Activated CD4-positive, CD25-positive, alpha-beta regulatory T cell (primary cell): ENCODE data around the gene PRRT1B.
A peak's percentile ranks its signal among the peaks of the same experiment; 100 is the strongest.
"Not testable (repeated sequence)": the region's sequence is repeated elsewhere in the genome, so short reads cannot be mapped to it uniquely, and the experiment has no call there.

Experiments used
- DNase-seq, 4 experiments: peaks; one replicate each; lab custom pipeline; 2025; lab: John Stamatoyannopoulos, UW

PRRT1B gene

DNA sequence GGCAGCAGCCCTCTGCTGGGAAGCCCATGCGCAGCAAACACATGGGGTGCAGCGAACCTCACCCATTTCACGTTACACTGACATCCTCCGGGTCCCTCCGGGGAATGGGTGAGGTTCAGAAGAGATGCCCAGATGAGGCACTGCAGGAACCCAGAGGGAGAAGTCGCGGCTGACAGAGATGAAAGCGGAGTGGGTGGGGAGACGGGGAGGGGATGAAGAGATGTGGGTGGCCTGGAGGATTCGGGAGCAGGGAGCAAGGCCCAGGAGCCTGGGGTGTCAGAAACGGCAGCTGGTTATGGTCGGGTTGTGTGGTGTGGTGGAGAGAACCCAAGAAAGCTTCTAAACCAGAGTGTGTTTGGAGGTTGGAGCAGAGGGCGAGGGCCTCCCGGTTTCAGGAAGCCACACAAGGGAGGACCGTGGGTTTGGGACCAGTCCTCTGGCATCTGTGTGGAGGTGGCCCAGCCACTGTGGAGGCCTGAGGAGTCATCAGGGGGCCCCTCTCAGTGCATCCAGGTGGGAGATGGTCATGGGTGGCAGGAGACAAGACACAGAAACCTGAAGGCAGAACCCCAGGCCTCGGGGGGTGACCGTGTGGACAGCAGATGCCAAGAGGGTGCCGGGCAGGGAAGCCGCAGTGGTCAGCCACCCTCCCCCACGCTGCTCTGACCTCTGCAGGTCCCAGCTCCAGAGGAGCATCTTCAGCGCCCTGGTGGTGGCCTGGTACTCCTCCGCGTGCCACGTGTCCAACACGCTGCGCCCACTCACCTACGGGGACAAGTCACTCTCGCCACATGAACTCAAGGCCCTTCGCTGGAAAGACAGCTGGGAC is 22.9 kb upstream of the PRRT1B start:
- DNase-seq: no peak

DNA sequence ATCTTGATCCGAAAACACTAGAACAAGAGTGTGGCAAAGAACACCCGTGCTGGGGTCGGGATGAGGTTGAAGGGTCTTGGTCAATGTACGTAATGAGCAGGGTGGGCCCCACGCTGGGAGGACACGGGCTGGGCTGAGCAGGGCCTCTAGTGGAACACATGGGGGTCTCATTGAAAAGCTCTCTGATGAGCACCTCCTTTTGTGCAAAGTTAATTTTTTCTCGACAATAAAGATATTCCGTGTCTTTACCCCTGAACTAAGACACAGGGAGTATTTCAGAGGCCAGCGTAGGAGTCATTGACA is 22.3 kb upstream of the PRRT1B start:
- no peak for DNase-seq

DNA sequence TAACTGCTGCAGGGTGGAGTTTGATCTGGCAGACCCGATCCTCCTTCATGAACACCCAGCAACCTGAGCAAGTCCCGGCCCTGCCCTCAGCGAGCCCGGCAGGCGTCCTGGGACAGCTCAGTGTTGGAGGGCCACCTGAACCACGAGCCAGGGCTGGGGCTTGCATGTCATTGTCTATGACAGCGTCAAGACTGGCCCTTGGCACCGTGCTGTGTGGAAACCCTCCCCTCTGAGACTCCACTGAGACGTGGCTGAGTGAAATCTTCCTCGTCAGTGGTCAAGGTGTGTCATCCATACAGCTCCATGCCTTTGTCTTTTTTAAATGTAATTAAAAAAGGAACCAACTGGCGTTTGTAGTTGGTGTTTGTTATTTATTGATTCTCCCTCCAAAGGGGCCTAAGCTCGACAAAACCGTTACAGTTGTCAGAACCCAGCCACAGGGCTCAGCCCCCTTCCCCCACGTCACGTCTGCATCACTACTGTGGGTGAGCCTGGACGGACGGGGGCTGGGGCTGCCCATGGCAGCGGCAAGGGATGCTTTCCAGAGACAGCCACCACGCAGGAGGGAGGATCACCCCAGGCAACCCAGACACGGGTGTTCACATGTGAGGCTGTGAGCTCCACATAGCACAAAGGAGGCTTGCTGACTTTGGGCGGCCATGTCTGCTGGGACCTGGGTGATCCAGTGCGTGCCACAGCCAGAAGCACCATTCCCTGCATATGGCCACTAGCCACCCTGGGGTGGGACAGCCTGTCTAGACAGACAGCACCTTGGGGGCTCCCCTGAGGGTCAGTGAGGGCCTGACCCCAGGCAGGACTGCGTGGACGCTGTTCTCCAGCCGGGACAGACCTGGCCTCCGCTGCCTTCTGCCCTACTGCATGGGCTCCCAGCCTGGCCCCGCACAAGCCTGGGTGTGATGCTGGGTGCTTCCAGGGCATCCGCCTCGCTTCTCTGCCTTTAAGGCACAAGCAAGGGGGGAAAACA is 21.6 kb upstream of the PRRT1B start:
- no peak for DNase-seq

DNA sequence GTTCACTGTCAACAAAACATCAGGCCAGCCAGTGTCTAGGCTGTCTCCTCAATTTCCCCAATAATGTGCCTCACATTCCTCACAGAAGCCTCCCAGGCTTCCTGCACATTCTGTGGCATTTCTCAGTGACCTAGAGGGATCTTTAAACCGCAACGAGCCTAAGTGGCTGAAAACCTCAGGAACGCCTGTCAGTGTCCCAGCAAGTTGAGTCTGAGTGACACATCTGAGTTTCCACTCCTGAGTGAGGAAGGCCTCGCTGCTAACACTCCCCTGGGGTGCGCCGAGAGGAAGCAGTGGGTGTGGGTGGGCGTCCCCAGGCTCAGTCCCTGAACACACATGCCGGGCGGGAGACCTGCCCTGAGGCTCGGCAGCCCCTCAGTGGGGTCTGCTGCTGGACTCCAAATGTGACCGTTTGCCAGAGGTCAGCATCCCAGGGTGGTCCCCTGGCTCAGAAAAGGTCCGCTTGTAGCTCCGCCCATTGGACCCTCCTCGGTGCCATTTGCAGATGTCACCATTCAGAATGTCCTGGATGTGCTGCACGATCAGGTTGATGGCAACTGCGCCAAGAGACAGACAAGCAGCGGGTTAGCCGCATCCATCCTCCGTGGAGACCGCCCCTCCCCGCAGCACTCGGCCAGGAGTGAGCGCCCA is 20.5 kb upstream of the PRRT1B start:
- DNase-seq: no peak

DNA sequence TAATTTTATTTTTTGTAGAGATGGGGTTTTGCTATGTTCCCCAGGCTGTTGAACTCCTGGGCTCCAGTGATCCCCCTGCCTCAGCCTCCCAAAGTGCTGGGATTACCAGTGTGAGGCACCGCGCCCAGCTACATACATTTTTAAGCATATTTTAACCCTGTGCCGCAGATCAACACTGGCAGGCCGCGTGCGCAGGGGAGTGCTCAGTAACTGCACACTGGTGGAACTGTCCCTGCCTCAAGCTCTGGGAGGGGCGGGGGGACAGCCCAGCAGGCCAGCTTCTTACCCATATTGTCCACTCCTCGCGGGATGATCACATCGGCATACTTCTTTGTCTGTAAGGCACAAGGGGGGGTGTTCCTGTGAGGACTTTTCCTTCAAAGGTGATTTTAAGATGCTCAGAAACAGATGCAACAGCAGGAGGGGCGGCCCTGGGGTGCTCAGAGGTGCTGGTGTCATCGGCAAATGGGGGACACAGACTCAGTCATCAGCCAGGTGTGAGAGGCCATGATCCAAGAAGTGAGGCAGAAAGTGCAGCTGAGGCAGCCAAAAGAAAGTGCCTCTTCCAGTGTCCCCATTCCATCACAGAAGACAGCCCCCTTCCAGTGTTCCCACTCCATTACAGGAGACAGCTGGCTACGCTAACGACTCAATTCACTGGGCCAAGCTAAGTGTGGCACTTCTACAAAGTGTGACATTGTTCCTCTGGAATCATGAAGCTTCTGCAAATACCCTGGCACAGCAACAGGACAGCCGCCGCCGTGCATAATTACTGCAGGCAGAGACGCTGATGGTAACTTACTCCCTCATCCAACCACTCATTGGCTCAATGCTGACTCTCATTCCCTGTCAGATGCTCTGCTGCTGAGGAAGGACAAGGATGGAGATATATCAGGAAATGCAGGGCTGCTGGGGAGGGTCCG is 19.4 kb upstream of the PRRT1B start:
- DNase-seq: no peak

DNA sequence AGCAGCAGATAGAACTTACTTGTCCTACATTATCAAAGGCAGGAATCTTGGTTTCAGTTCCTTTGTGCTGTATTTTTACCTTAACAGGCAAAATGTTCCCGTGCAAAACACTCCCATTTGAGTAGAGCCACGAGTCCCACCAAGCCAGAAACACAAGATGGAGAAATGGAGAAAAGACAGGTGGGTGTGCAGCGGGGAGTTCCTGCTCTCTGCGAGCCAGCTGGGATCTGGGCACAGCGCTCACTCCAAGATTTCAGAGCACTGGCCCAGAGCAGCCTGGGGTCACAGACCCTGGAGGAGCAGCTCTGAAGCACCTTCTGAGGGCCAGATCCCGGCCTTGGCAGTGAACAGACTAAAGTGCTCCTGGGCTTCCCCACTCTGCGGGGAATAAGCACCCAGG is 17.1 kb upstream of the PRRT1B start:
- DNase-seq: no peak

DNA sequence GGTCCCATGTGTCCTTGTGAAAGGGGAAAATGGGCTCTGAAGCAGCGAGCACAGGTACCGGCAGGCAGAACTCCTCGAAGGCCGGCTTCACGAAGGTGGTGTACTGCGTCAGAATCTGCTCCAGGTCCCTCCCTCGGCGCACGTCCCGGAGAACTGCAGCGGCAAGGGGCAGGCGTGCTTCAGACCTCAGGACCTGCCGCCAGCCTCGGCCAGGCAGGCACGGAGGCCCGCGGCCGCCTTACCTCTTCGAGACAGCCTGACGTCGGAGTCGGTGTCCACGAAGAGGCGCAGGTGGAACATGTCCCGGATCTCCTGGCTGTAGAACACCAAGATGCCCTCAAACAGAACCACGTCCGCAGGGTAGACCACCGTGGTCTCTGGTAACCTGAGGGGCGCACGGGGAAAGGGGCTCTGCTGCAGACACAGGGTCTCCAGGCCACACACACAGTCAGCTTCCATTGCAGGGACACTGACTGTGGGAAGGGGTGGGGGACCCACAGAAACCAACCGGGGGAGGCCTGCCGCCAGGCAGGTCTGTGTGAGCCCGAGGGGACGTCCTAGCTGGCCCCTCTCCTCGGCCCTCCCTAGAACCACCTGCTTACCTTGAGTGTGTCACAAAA is 16.3 kb upstream of the PRRT1B start:
- DNase-seq: no peak

DNA sequence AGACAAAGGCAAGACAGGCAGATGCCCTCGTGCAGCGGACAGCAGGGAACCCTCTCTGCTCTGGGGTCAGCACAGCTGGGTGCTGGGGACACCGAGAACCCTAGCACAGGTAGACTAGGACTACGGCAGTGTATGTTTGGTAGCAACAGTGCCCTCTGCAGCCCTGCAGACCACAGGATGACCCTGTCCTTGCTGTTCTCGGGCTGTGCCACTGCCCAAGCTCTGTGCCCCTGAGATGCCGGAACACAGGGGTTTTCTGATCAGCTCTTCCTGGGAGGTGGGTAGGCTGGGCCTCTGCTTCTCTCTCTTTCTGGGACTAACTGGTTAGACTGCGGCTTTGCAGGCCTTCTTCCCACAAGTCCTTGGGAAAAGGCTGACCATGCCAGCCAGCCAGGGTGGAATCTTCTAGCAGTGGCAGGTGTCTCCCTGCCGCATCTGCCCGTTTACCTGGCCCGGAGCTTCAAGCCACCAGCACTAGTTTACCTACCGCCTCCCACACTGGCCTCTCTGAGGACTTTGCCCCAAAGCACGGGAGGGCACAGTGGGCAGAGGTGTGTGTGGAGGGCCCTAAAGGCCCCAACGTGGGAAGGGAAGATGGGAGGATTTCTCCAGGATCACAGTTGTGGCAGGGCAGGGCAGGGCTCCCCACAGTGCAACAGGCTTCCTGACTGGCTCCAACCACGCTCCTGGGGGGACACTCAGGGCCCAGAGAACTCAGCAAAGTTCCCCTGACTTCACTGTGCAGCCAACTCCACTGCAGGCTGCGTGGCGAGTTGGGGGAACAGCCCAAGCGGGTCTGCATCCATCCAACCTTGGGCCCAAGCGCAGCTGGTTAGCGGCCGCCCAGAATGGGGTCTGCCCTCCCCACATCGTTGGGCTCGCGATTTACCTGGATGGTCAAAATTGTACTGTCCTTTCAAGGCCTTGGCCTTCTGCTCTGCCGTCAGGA is 15.5 kb upstream of the PRRT1B start:
- DNase-seq: no peak

DNA sequence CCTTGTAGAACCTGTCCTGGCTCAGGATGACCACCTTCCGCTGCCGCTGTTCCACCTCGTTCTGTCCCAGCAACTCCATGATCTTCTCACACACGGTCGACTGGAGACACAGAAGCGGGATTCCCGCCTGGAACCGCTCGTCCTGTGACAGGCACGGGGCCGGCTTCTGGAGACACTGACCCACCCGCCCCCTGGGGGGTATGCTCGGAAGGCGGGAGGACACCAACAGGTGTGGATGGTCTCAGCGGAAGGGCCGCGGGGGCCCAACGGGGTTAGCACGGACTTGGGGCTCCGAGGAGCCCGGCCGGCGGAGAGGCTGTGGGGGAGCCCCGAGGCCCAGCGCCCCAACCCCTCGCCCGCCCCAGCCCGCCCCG is 14.8 kb upstream of the PRRT1B start:
- no peak for DNase-seq

DNA sequence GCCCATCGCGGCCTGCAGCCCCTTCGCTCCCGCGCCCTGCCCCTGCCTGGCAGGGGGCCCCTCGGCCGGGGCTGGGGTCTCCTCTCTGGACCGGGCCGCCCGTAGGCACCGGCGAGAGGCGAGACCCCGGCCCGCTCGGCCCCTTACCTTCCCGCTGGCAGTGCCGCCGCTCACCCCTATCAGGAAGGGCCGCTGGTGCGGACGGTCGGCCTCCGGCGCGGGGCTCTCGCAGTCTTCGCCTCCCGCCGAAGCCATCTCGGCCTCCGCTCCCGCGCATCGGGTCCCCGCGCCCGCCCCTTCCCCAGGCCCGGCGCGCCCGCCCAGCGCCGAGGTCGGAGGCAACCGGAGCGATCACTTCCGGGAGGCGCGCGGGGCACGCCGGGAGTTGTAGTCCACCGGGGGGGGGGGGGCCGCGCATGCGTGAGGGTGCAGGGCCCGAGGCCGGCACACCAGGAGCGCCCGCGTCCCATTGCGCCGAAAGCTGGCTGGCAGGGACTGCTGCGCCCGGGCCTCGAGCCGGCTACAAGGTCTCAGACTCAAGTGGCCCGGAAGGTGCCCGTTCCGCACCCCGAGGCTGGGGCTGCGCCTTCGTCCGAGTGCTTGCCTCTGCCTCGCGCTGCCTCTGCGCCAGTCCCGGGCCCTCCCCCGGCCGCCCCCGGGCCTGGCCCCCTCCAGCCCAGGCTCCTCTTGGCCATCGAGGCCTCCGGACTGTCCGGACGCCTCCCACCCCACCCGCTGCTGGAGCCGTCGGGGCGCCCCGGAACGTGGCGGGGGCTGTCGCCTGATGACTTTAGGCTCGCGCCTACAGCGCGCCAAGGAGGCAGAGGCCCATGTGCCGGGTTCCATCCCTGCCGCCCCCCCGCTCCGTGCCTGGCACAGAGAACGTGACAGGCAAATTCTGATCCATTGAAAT is 14.1 kb upstream of the PRRT1B start, which contains the start of gene UCK1:
TSS of gene UCK1 (minus strand) at position 344 of the 913 bp plus-strand sequence. CDS start at position 255, 89 bp downstream.
- DNase-seq: peak; percentile 58 to 63 (median 60)

DNA sequence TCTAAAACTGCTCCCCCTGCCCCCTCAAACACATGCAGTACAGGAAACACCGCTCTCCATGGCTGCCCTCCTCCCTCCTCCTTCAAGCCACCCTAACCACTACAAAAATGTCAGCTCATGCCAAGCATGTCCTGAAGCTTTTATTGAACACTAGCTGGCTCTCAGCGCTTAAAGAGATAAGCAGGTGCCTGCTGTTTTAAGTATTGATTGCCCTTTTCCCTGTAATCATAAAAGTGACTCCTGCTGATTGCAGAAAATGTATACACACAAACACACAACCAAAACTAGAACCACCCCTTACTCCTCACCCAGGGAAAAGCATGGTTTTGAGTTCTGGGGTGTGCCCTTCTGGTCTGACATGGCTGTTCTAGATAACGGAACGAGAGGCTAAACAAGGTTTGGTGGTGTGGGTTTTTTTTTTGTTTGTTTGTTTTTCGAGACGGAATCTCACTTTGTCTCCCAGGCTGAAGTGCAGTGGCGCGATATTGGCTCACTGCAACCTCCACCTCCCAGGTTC is 10.5 kb upstream of the PRRT1B start:
- DNase-seq: no peak

DNA sequence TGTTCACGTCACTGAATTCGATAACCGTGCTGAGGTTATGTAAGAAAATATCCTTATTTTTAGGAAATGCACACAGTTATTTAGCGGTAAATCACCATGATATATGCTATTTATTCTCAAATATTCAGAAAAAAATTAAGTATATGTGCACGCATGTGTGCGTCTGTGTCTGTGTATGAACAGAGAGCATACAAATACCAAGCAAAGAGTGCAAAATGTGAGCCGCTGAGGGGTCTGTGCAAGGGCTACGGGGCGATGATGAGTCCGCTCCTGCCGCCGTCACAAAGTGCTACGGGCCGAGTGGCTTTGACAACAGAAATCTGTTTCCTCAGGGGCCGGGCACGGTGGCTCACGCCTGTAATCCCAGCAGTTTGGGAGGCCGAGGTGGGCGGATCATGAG is 7.4 kb upstream of the PRRT1B start:
- no peak for DNase-seq

DNA sequence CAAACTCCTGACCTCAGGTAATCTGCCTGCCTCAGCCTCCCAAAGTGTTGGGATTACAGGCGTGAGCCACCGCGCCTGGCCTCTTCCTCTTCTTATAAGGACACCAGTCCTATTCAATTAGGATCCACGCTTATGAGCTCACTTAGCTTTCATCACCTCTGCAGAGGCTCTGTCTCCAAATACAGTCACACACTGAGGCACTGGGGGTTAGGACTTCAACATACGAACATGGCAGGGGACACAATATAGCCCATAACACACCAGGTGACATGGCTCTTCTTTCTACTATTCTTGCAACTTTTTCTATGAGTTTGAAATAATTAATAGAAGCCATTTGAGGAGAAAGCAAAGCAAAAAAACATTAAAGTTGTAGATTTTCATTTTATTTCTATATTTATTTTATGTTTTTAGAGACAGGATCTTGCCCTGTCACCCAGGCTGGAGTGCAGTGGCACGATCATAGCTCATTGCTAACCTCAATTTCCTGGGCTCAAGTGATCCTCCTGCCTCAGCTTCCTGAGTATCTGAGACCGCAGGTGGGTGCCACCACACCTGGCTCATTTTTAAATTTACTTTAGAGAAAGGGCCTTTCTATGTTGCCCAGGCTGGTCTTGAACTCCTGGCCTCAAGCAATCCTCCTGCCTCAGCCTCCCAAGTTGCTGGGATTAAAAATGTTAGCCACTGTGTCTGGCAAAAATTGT is 6.0 kb upstream of the PRRT1B start:
- no peak for DNase-seq

DNA sequence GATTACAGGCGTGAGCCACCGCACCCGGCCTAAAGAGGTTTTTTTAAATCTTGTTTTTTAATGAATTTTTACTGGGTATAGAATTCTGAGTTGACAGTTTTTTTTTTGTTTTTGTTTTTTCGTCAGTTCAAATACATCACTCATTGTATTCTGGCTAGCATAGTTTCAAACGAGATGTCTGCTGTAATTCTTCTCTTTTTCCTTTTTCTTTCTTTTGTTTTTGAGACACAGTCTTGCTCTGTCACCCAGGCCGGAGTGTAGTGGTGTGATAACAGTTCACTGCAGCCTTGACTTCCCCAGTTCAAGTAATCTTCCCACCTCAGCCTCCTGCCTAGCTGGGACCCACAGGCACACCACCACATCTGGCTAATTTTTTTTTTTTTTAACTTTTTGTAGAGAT is 2.2 kb upstream of the PRRT1B start:
- DNase-seq: no peak

DNA sequence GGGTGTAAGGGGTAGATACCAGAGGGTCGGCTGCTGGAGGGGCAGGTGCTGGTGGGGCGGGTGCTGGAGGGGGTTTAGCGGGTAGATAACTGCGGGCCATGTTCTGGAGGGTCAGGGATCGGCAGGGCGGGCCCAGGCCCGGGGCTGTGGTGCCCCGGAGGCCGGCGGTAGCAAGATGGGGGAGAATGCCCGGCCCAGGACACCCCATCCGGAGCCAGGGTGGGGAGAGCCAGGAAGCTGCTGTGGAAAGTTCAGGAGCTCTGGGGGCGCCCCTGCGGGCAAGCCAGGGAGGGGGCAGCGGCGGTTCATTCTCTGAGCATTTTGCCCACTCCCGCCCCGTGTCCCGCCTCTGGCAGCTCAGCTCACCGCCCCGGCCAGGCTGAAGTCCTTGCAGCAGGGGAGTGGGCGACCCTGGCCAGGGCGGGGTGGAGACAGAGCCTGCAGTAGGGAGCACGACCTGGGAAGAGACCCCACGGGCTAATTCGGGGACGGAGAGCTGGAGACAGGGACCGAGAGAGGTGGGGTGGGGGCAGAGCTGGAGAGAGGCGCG is 538 bp downstream of the PRRT1B start:
- no peak for DNase-seq

DNA sequence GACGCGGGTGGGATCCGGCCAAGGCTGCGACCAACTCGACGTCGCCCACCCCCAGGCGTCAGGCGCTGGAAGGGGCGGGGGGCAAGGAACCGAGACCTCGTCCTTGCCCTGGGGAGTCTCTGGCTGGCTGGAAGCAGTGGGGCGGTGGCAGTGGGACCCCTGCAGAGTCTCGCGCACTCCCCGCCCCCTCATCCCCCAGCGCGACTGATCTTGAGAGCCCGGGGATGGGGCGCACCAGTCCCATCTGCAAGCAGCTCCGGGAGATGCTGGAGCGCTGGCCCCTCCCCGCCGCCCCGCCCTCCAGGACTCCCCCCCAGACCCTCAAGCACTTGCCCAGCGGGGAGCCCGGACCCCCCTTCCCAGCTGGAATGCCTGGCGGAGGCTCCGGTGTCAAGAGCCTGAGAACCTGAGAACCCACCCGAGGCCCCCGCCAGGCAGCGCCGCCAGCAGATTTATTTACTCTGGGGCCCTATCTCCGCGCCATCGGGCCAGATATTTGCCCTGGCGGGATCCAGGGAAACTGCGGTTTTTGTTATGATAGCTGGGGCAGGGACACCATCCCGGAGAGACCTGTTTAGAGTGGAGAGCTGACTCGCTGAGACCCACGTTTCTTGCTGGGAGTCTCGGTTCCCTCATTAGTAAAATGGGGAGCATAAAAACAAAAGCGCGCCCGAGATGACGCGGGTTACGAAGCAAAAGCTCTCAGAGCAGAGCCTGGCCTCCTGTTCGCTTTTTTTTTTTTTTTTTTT is 1.2 kb downstream of the PRRT1B start:
- DNase-seq: no peak

DNA sequence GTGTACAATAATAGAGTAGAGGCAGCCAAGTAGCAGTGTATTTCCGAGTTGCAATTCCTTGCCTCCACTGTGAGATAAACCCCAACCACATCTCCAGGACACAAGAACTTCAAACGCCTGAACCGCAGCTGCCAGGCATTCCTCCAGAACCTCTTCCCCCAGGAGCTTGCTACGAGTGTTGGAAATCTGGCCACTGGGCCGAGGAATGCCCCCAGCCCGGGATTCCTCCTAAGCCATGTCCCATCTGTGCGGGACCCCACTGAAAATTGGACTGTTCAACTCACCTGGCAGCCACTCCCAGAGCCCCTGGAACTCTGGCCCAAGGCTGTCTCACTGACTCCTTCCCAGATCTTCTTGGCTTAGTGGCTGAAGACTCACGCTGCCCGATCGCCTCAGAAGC is 3.9 kb downstream of the PRRT1B start:
- DNase-seq: not testable (repeated sequence)
